HG03354 (cell line): ENCODE data around the gene CELF2.

ENCODE experiments used
- ATAC-seq: cut with Tn5 transposase; IDR thresholded peaks from one replicate; pipeline ENCODE4 v1.9.1; 2021; ENCODE audit warnings: mild to moderate bottlenecking; ENCODE audit not compliant: unreplicated experiment, poor library complexity, severe bottlenecking

The CELF2 gene

DNA sequence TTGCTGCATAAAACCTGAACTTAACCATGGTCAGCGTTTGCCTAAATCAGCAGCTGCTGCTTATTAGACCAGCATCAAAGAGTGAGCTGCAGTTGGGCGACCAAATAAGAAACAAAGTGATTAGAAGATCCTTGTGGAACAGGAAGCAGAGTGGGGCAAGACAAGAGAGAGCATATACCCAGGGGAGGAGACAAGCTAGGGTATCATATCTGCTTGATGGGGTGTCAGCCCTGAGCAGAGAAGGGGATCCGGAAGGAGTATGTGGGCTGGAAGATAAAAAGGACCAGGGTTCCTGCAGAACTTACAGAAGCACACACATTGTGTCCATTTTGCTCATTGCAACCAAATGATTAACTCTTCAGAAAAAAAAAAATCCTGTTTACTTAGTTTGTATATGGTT lies 213.6 kb downstream of the CELF2 start:
- ATAC-seq, result no peak

- ATAC-seq, result no peak
Measured at GRCh38 chr10:11232222-11232961, 214.7 kb downstream of the CELF2 start.

DNA sequence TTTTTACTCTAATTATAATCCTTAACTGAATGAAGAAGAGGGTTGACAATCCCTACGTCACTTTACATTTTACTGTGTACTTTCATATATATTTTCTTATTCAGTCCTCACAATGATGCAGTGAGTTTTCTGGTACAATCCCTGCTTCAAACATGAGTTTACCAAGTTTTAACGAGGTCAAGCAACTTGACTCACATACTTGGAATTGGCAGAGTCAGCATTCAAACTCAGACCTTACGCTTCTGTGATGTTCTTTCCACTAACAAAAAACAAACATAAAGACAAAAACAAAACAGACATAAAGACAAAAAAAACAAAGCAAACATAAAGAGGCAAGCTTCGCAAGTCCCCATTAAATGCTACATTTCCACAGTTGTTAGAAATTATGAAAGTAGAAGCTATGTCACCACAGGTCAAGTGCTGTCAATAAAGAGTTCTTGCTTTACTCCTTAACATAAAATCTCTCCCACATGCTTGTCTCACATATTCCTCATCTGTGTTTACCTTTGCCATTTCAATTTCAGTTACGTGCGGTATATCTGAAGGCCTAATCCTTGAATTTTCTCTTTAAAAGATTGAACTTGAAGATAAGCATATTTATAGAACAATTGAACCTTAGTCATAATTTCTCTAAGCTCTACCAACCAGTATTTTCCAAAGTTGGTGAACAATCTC lies 217.3 kb downstream of the CELF2 start:
- ATAC-seq, result no peak

DNA sequence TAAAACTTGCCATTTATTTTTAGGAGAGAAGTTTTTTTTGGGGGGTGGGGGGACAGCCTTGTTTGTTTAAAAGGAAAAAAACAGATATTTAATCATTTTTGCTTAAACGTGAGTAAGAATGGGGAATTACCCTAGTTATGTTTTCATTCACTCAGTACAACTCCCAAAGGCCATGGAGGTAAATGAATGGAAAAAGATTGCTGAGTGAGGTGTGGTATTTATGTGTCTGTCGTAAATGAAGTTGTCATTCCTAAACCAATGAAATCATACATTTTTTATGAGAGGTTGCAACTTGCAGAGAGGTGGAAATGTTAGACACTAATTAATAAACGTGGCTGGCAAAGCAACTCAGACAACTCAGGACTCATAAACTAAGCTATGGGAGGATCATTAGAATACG lies 218.1 kb downstream of the CELF2 start:
- peak; percentile 29 for ATAC-seq

- peak; percentile 82 for ATAC-seq
Measured at GRCh38 chr10:11236234-11236633, 218.6 kb downstream of the CELF2 start.

DNA sequence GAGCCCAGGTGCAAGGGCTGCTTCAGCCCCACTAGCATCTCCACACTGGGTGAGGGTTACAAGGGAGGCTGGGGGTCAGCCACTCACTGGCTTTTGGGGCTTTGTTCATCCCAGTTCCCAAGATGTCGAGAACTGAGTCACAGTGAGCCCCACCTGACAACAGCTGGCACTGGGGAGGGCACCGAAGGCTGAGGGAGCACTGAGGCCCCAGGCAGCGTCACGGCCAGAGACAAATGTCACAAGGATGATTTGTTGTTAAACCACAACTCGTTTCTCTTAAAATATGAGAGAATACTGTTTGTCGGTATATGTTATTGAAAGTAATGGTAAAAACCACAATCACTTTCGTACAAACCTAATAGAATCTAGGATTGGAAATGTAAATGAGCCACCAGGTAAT lies 219.9 kb downstream of the CELF2 start:
- ATAC-seq, result peak; percentile 47

- ATAC-seq, result no peak
Measured at GRCh38 chr10:11238893-11239292, 221.2 kb downstream of the CELF2 start.

DNA sequence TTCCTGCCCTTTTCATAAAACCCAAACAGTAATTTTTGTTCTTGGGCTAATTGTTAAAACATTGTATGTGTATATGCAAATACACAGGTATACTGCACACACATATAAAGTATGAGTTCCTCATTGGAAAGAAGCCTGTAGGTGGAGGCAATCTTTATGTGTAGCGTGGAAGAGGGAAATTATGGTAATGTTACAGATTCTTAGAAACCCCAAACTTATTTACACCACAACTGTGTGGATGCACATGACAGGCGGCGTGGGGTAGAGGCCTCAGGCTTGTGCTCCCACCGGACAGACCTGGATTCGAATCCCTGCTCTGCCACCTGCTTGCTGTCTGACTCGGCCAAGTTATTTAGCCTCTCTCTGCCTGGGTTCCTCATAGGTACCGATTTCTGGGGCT lies 223.0 kb downstream of the CELF2 start:
- no peak for ATAC-seq

GRCh38 chr10:11242443-11243387 lies 225.0 kb downstream of the CELF2 start:
- peak; percentile 67 for ATAC-seq

DNA sequence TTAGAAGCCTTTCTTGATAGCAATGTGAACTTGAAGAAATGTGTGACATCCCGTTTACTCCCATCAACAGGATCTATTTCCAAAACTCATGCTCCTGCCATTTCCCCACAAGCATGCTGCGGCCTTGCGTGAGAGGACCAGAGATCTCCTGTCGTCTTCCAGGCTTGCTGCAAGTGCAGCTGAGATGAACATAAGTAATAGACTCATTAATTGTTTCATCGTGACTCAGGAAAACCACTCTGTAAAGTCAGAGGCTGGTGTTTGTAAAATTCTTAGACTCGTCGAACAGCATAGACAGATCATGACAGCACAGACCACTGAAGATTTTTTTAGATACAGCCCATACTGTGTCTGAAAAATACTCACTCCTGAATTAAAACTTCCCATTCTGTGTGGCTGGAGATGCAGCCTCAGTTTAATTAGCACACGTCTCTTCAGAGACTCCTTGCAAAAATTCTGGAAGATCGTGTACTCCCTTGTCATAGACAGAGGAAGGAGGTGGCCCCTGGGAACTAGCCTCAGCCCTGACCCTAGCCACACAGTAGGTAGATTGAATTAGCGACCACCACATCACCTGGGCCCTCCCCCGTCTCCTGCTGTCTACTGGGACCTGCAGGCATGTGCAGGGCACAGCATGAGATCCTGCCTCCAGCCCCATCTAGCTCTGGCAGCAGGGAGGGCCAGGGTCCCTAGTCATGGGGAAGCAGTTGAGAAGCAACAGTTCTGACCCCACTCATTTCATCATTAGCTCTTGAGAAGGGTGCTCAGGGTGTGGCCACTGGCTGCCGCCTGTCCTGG lies 226.0 kb downstream of the CELF2 start:
- ATAC-seq, result peak; percentile 3

GRCh38 chr10:11245095-11245479 lies 227.4 kb downstream of the CELF2 start:
- ATAC-seq, result no peak

DNA sequence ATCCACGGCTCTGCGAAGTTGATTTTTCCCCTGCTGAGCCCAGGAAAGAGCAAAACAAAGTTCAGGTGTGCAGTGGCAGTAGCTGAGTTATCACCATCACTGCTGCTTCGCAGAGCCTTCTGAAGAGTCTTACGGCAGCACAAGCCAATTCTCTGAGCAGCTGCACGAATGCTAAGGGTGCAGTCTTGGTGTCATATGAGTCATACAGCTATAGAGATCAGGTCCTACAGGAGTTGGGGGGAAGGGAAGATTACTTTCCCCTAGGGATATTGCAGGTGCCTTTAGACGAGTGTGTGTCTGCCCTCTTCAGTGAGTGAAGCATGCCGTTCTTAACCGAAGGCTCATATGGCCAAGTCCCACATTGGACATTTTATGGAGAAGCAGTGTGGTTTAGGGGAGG lies 227.8 kb downstream of the CELF2 start:
- peak; percentile 51 for ATAC-seq

DNA sequence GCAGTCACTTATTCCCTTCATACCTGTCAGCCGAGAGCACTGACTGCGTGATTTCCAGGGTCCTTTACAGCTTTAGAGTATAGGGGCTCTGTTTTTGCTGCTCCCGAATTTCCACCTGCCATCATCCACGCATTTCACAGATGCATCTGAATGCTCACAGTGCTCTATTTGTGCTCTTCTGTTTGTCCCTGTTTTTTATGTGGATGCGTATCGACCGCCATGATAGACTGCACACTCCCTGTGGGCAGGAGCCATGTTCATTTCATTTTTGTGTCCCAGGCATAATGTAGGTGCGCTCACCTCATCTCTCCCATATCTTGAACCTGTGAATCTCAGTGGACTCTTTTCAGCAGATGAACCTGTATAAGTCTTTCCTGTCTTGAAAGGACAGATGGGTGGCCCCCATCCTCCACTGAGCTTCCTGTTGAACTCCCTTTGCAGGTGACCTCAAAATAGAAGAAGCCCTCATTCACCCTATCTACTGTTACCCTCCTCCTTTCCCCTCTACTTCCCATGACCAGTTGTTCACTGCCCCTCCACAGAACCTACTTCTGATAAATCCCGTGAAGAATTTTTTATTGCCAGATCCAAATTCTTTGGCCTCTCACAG lies 228.4 kb downstream of the CELF2 start:
- no peak for ATAC-seq

GRCh38 chr10:11246752-11247467 lies 229.2 kb downstream of the CELF2 start:
- no peak for ATAC-seq

DNA sequence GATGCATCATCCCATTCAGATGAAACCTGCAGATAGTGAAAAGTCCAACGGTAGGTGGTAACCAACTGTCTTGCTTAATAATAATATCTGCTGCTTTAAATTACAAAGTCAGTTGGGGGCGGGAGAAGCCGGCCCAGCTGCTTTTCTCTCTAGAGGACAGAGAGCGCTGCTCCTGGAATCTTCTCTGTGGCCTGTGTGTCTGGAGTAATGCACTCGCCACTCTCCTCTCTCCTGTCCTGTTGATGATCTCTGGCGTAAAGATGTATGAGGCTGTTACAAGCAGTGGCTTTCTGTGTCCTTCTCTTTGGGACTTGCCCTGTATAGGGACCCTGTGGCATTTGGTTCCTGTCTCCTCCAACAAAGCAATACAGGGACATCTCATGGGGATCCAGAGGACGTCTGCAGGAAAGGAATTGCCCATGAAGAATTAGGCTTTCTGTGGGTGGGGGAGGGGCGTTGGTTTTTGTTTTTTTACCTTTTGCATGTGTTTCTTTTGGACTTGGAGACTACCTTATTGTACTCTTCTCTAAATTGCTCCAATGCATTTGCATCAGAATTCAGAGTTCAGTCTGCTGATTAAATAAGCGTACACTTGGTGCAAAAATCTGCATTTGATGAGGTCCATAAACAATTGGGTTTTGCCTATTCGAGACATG lies 231.6 kb downstream of the CELF2 start:
- no peak for ATAC-seq

GRCh38 chr10:11249808-11250195 lies 232.1 kb downstream of the CELF2 start:
- no peak for ATAC-seq

- no peak for ATAC-seq
Measured at GRCh38 chr10:11250304-11250703, 232.6 kb downstream of the CELF2 start.

- no peak for ATAC-seq
Measured at GRCh38 chr10:11252887-11253286, 235.2 kb downstream of the CELF2 start.
